DOHH2 (cell line): ENCODE data around the gene MPPED2.

ENCODE experiments used
- H3F3A ChIP-seq: fragments of 200-600 bp; sonication (generic), shearing (Covaris generic); 2 replicates; pipeline ENCODE4 v1.6.0; 2016; ENCODE audit warnings: antibody characterized with exemption, mild to moderate bottlenecking; ENCODE audit not compliant: control insufficient read depth, insufficient read depth
- H3K27ac ChIP-seq: fragments of 200-600 bp; sonication (generic); 2 replicates; pipeline ENCODE4 v1.5.1; 2014; ENCODE audit warnings: low read depth, mild to moderate bottlenecking, low read length, moderate library complexity
- H3K27me3 ChIP-seq: fragments of 200-600 bp; sonication (generic); 2 replicates; pipeline ENCODE4 v1.6.1; 2014; ENCODE audit warnings: mild to moderate bottlenecking, low read length, mixed read lengths; ENCODE audit not compliant: control insufficient read depth
- H3K36me3 ChIP-seq: fragments of 200-600 bp; sonication (generic); 2 replicates; pipeline ENCODE4 v1.6.1; 2014; ENCODE audit warnings: mild to moderate bottlenecking, low read length, moderate library complexity, mixed read lengths; ENCODE audit not compliant: control insufficient read depth
- H3K4me1 ChIP-seq: fragments of 200-600 bp; sonication (generic); 2 replicates; pipeline ENCODE4 v1.6.1; 2014; ENCODE audit warnings: mild to moderate bottlenecking, low read length, mixed read lengths; ENCODE audit not compliant: control insufficient read depth
- H3K4me2 ChIP-seq: fragments of 200-600 bp; sonication (generic); 2 replicates; pipeline ENCODE4 v1.6.0; 2014; ENCODE audit warnings: mild to moderate bottlenecking, low read length, moderate library complexity
- H3K4me3 ChIP-seq: fragments of 200-600 bp; sonication (generic); 2 replicates; pipeline ENCODE4 v1.5.1; 2014; ENCODE audit warnings: mild to moderate bottlenecking, low read length, mixed read lengths
- H3K79me2 ChIP-seq: fragments of 200-600 bp; sonication (generic); 2 replicates; pipeline ENCODE4 v1.6.1; 2014; ENCODE audit warnings: mild to moderate bottlenecking, low read length, mixed read lengths; ENCODE audit not compliant: control insufficient read depth
- H3K9me2 ChIP-seq: fragments of 200-600 bp; sonication (generic); replicated peaks from 2 replicates; pipeline ENCODE4 v1.6.1; 2014; ENCODE audit warnings: mild to moderate bottlenecking, low read length, mixed read lengths; ENCODE audit not compliant: control insufficient read depth
- H3K9me3 ChIP-seq: fragments of 200-600 bp; sonication (generic); 2 replicates; pipeline ENCODE4 v1.6.1; 2014; ENCODE audit warnings: antibody characterized with exemption, low read length, mixed read lengths; ENCODE audit not compliant: control insufficient read depth, insufficient read depth
- H4K20me1 ChIP-seq: fragments of 200-600 bp; sonication (generic); 2 replicates; pipeline ENCODE4 v1.6.0; 2014; ENCODE audit warnings: low read depth, mild to moderate bottlenecking, antibody characterized with exemption, low read length, moderate library complexity; ENCODE audit not compliant: control insufficient read depth, insufficient read depth
- CTCF ChIP-seq: fragments of 200-600 bp; sonication (generic); IDR thresholded peaks from one replicate; pipeline ENCODE4 v1.5.1; 2014; ENCODE audit warnings: antibody characterized with exemption, mild to moderate bottlenecking, low read depth, low read length; ENCODE audit not compliant: poor library complexity, severe bottlenecking
- EZH2phosphoT487 ChIP-seq: fragments of 200-600 bp; sonication (generic); IDR thresholded peaks from 2 replicates; pipeline ENCODE4 v1.6.1; 2017; ENCODE audit warnings: borderline replicate concordance, mild to moderate bottlenecking, antibody characterized with exemption, low read length, moderate library complexity, mixed read lengths

Gene MPPED2

GRCh38 chr11:30420233-30420787, 165.8 kb downstream of the MPPED2 start:
- H3K9me3 ChIP-seq, result no peaks in the 10 kb centered on the region
- no peaks in the 10 kb centered on the region for H3K79me2 ChIP-seq
- H3F3A ChIP-seq, result no peaks in the 10 kb centered on the region
- no peak overlapping the region for H3K27ac ChIP-seq
- no peaks in the 10 kb centered on the region for H3K27me3 ChIP-seq
- H3K9me2 ChIP-seq, result no peaks in the 10 kb centered on the region
- no peaks in the 10 kb centered on the region for H4K20me1 ChIP-seq
- no peak for TF ChIP-seq EZH2phosphoT487
- no peak overlapping the region for H3K4me2 ChIP-seq
- H3K4me3 ChIP-seq, result no peak overlapping the region
- no peaks in the 10 kb centered on the region for H3K4me1 ChIP-seq
- H3K36me3 ChIP-seq, result no peaks in the 10 kb centered on the region

- no peaks in the 10 kb centered on the region for H3K36me3 ChIP-seq
Observed at GRCh38 chr11:30414806-30415205, 171.3 kb downstream of the MPPED2 start.

GRCh38 chr11:30414244-30414643, 171.9 kb downstream of the MPPED2 start:
- H4K20me1 ChIP-seq, result no peaks in the 10 kb centered on the region
- no peaks in the 10 kb centered on the region for H3F3A ChIP-seq
- no peak overlapping the region for H3K4me3 ChIP-seq
- no peaks in the 10 kb centered on the region for H3K4me1 ChIP-seq
- no peaks in the 10 kb centered on the region for H3K27me3 ChIP-seq
- H3K9me2 ChIP-seq, result no peaks in the 10 kb centered on the region
- H3K4me2 ChIP-seq, result no peak overlapping the region
- H3K79me2 ChIP-seq, result no peaks in the 10 kb centered on the region
- no peak overlapping the region for H3K27ac ChIP-seq
- no peaks in the 10 kb centered on the region for H3K9me3 ChIP-seq
- no peaks in the 10 kb centered on the region for H3K36me3 ChIP-seq
- TF ChIP-seq CTCF (no peak), EZH2phosphoT487 (no peak)

More at GRCh38 chr11:30414806-30415205, 171.3 kb downstream of the MPPED2 start:
- Histone ChIP-seq H3F3A (no peaks in the 10 kb centered on the region), H4K20me1 (no peaks in the 10 kb centered on the region), H3K4me3 (no peak overlapping the region), H3K27ac (no peak overlapping the region), H3K4me2 (no peak overlapping the region), H3K27me3 (no peaks in the 10 kb centered on the region), H3K79me2 (no peaks in the 10 kb centered on the region), H3K9me3 (no peaks in the 10 kb centered on the region), H3K9me2 (no peaks in the 10 kb centered on the region), H3K4me1 (no peaks in the 10 kb centered on the region)
- TF ChIP-seq CTCF (no peak), EZH2phosphoT487 (no peak)

- H3K27ac ChIP-seq, result no peak overlapping the region
- no peaks in the 10 kb centered on the region for H3K27me3 ChIP-seq
- H4K20me1 ChIP-seq, result no peaks in the 10 kb centered on the region
- H3K4me3 ChIP-seq, result no peak overlapping the region
- no peaks in the 10 kb centered on the region for H3F3A ChIP-seq
- TF ChIP-seq EZH2phosphoT487 (no peak), CTCF (no peak)
- H3K79me2 ChIP-seq, result no peaks in the 10 kb centered on the region
- no peaks in the 10 kb centered on the region for H3K9me3 ChIP-seq
- no peaks in the 10 kb centered on the region for H3K9me2 ChIP-seq
- no peaks in the 10 kb centered on the region for H3K4me1 ChIP-seq
- no peaks in the 10 kb centered on the region for H3K36me3 ChIP-seq
- H3K4me2 ChIP-seq, result no peak overlapping the region
Observed at GRCh38 chr11:30412509-30412908, 173.6 kb downstream of the MPPED2 start.
